ENCODE measurements around the gene MRPS5.

MRPS5 gene

GRCh38 chr2:95087379-95087778 lies 34.2 kb downstream of the MRPS5 start:
- no peak for DNase-seq

- no peak for DNase-seq
Observed at GRCh38 chr2:95086017-95086416, 35.6 kb downstream of the MRPS5 start.

GRCh38 chr2:95082477-95082876 lies 39.1 kb downstream of the MRPS5 start:
- DNase-seq: no peak

- DNase-seq: no peak
Observed at GRCh38 chr2:95079199-95079683, 42.4 kb downstream of the MRPS5 start.

- no peak for DNase-seq
Observed at GRCh38 chr2:95077861-95078603, 43.6 kb downstream of the MRPS5 start.

- DNase-seq: no peak
Observed at GRCh38 chr2:95077530-95077825, 44.1 kb downstream of the MRPS5 start.

- peak; percentile 88 for DNase-seq
Observed at GRCh38 chr2:95076705-95077529, 44.7 kb downstream of the MRPS5 start.

GRCh38 chr2:95075440-95076132 lies 46.0 kb downstream of the MRPS5 start:
- DNase-seq: no peak

- DNase-seq: peak; percentile 72
Observed at GRCh38 chr2:95074663-95075439, 46.8 kb downstream of the MRPS5 start.

- DNase-seq: no peak
Observed at GRCh38 chr2:95073856-95074662, 47.5 kb downstream of the MRPS5 start.

GRCh38 chr2:95072424-95072823 lies 49.2 kb downstream of the MRPS5 start:
- no peak for DNase-seq

- DNase-seq: no peak
Observed at GRCh38 chr2:95071856-95072255, 49.8 kb downstream of the MRPS5 start.

GRCh38 chr2:95069465-95069864 lies 52.1 kb downstream of the MRPS5 start:
- DNase-seq: no peak

- DNase-seq: no peak
Observed at GRCh38 chr2:95068256-95068655, 53.4 kb downstream of the MRPS5 start.

- DNase-seq: no peak
Observed at GRCh38 chr2:95063086-95063958, 58.3 kb downstream of the MRPS5 start.

GRCh38 chr2:95062242-95063085 lies 59.1 kb downstream of the MRPS5 start:
- no peak for DNase-seq

GRCh38 chr2:95061601-95062183 lies 59.9 kb downstream of the MRPS5 start:
- DNase-seq: no peak

- no peak for DNase-seq
Observed at GRCh38 chr2:95061119-95061512, 60.5 kb downstream of the MRPS5 start.

- no peak for DNase-seq
Observed at GRCh38 chr2:95060446-95061118, 61.0 kb downstream of the MRPS5 start.
